ENCODE measurements around the gene TDRD3.

The TDRD3 gene

DNA sequence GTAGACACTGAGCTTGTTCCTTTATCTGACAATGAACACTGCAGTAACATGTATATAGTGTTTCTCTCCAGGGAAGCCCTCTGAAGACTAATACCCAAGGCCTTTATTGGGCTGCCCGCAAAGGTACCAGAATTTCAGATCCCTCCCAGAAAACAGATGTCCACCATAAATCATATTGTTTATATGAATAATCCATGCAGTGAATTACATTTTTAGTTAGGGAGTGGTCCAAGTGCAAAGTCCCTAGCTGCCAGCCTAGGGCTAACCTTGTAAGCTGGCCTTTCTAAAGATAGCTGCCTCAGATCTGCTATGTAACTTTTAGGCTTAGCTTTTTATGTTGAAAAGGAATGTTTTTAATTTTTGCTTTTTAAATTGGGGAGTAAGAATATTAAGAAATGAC, 44.7 kb downstream of the TDRD3 start:
- no peak overlapping the region for H3K4me3 ChIP-seq (replicated peaks in 1 of 2; ENCODE audit: low read depth in 2 of 2, low read length in 2 of 2)
- DNase-seq (ENCODE audit: low read depth in 2 of 2): no peak
- TF ChIP-seq, protein P1, sequence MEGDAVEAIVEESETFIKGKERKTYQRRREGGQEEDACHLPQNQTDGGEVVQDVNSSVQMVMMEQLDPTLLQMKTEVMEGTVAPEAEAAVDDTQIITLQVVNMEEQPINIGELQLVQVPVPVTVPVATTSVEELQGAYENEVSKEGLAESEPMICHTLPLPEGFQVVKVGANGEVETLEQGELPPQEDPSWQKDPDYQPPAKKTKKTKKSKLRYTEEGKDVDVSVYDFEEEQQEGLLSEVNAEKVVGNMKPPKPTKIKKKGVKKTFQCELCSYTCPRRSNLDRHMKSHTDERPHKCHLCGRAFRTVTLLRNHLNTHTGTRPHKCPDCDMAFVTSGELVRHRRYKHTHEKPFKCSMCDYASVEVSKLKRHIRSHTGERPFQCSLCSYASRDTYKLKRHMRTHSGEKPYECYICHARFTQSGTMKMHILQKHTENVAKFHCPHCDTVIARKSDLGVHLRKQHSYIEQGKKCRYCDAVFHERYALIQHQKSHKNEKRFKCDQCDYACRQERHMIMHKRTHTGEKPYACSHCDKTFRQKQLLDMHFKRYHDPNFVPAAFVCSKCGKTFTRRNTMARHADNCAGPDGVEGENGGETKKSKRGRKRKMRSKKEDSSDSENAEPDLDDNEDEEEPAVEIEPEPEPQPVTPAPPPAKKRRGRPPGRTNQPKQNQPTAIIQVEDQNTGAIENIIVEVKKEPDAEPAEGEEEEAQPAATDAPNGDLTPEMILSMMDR (IDR thresholded peaks at IDR 0.05; ENCODE audit: low read depth, low read length): no peak

DNA sequence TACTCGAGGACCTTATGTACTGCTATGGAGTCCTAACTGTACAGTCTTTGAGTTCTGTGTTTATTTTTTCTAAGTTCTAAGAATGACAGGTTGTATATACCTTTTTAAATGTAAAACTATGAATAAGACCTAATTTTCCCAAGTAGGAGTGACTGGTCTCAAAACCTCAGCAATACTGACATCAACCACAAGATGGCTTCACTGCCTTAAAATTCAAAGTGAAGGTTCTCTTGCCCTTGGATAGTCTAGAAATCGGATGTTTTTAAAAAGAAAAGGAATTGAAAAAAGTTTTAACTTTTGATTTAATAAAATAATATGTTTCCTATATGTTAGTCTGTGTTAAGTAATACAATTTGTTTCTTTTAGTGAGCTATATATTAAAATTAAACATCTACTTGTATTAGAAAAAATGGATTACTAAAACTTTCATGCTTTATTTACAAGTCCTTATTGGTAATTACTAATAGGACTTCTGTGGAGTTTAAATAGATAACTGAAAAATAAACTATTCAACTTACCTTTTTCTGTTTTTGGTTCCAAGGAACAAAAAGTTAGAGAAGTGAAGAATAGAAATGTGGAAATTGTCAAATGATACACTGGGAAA, 52.0 kb downstream of the TDRD3 start:
- peak; percentile 74 to 78 for DNase-seq (ENCODE audit: low read depth in 2 of 2)
- TF ChIP-seq, protein P1 (IDR thresholded peaks at IDR 0.05; ENCODE audit: low read depth, low read length): peak; percentile 82

DNA sequence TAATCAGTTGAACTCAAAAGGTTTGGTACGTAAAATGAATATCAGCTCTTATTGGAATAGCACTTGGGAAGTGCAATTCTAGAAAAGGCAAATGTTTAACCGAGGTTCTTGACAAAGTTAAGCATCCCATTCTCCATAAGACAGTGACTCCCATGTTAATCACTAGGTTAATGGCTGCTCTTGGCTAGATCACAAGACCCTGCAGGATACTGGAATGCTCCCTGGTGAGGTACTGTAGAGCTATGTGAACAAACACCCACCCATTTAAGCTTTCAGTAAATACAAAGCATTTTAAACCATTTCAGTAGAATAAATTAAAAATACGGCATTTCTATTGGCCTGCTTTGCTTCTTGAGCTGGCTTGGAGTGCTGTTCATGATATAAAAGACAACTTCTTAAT, 56.5 kb downstream of the TDRD3 start:
- TF ChIP-seq, protein P1 (IDR thresholded peaks at IDR 0.05; ENCODE audit: low read depth, low read length): no peak
- no peak overlapping the region for H3K4me3 ChIP-seq (replicated peaks in 1 of 2; ENCODE audit: low read depth in 2 of 2, low read length in 2 of 2)
- peak in 1 of 2 donors; percentile 25 for DNase-seq (ENCODE audit: low read depth in 2 of 2)

More for the DNA sequence above, 52.0 kb downstream of the TDRD3 start:
- no peak overlapping the region for H3K4me3 ChIP-seq (replicated peaks in 1 of 2; ENCODE audit: low read depth in 2 of 2, low read length in 2 of 2)

DNA sequence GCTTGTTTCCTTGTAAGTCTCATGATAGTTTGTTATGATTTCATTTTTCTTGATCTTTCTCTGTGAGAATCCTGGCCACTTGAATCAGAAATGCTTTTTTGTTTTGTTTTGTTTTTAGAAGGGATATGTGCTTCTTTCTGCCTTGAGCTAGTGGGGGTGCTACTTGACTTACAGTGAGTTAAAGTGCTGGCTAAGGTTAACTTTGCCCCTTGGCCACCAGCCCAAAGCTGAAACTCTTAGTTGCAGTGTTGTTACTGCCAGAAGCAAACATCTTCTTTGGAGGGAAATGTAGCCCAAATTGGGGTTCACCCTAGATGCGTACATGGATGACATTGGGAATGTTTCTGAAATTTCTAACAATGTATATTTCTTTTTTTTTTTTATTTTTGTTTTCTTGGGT, 57.4 kb downstream of the TDRD3 start:
- H3K4me3 ChIP-seq (replicated peaks in 1 of 2; ENCODE audit: low read depth in 2 of 2, low read length in 2 of 2): no peak overlapping the region
- TF ChIP-seq, protein P1 (IDR thresholded peaks at IDR 0.05; ENCODE audit: low read depth, low read length): no peak
- DNase-seq (ENCODE audit: low read depth in 2 of 2): no peak

DNA sequence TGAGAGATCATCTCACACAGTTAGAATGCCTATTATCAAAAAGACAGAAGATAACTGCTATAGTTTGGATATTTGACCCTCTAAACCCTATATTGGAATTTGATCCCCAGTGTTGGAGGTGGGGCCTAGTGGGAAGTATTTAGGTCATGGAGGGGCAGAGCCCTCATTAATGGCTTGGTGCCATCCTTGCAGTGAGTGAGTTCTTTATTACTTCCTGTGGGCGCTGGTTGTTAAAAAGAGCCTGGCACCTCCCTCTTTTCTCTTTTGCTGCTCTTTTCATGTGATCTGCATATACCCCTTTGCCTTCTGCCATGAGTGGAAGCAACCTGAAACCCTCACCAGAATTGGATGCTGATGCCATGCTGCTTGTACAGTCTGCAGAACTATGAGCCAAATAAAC, 66.8 kb downstream of the TDRD3 start:
- no peak overlapping the region for H3K4me3 ChIP-seq (replicated peaks in 1 of 2; ENCODE audit: low read depth in 2 of 2, low read length in 2 of 2)
- TF ChIP-seq, protein P1 (IDR thresholded peaks at IDR 0.05; ENCODE audit: low read depth, low read length): no peak
- no peak for DNase-seq (ENCODE audit: low read depth in 2 of 2)

DNA sequence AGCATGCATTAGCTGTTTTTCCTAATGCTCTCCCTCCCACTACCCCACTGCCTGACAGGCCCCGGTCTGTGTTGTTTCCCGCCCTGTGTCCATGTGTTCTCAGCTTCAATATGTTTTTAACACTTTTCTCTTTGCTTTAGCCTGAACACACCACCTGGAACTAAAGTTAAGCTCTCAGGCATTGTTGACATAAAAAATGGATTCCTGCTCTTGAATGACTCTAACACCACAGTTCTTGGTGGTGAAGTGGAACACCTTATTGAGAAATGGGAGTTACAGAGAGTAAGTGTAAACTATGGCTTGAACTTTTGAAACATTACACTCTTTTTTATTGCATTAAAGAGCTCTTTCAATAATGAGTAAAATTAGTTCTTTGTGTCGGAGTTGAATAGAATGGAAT, 70.1 kb downstream of the TDRD3 start:
- TF ChIP-seq, protein P1 (IDR thresholded peaks at IDR 0.05; ENCODE audit: low read depth, low read length): no peak
- DNase-seq (ENCODE audit: low read depth in 2 of 2): no peak
- H3K4me3 ChIP-seq (replicated peaks in 1 of 2; ENCODE audit: low read depth in 2 of 2, low read length in 2 of 2): no peak overlapping the region

DNA sequence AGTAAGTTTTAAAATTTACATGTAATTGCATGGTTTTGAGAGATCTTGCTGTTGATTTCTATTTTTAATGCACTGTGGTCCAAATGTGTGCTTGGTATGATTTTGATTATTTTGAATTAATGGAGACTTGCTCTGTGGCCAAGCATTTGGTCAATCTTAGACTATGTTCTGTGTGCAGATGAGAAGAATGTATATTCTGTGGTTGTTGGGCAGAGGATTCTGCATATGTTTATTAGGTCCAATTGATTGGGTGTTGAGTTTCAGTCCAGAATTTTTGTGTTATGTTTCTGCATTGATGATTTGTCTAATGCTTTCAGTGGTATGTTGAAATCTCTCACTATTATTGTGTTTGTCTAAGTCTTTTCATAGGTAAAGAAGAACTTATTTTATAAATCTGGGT, 82.3 kb downstream of the TDRD3 start:
- no peak overlapping the region for H3K4me3 ChIP-seq (replicated peaks in 1 of 2; ENCODE audit: low read depth in 2 of 2, low read length in 2 of 2)
- TF ChIP-seq, protein P1 (IDR thresholded peaks at IDR 0.05; ENCODE audit: low read depth, low read length): no peak
- no peak for DNase-seq (ENCODE audit: low read depth in 2 of 2)

Data from cardiac fibroblast (primary cell).